Measurements from ENCODE around the gene DOC2A.
A peak's percentile ranks its signal among the peaks of the same experiment; 100 is the strongest.

Gene DOC2A

DNA sequence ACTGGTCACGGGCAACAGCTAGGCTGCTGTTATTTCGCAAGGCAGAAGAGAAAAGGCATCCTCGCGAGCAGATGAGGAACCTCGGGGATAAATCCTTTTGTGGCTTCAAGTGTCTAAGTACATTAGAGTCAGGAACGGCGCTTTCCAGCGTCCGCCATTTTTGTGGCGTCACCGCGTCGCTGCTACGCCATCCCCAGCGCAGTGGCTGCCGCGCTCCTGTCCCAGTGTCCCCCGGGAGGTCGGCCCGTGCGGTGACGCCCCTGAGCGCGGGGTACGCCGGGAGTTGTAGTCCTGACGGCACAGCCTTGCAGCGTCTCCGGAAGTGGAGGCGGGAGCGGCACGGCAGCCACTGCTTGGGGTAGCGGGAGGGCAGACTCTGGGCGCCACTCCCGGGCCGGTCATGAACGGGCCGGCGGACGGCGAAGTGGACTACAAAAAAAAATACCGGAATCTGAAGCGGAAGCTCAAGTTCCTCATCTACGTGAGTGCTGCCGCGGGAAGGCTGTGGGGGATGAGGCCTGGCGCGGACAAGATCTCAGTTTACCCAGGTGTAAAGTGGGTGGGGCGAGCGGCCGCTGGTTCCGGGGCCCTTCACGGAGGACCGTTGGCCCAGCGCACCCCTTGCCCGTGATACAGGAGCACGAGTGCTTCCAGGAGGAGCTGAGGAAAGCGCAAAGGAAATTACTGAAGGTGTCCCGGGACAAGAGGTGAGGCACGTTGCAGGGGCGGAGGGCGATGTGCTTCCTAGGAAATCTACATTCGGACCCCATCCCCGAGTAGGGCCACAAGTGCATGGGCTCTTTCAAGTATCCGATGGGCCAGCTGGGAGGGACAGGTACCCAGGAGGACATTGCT lies 14.7 kb downstream of the DOC2A start, which contains the start of gene INO80E (continued):
- TF ChIP-seq BCL11B (tag by site-specific recombination; IDR thresholded peaks at IDR 0.05; ENCODE audit: low read depth) (0 out of 2 replicates have a peak, but pooled peaks have one; percentile 14), ZNF600 (tag by site-specific recombination; IDR thresholded peaks at IDR 0.05) (0 out of 2 replicates have a peak, but pooled peaks have one; percentile 46), TRIM28 (IDR thresholded peaks at IDR 0.05; ENCODE audit: borderline replicate concordance, low read length) (no peak), ZNF549 (tag by site-specific recombination; IDR thresholded peaks at IDR 0.05) (no peak)

- Histone ChIP-seq H3K9me3 (ENCODE audit: control insufficient read depth, insufficient read depth, low read depth, low read length) (no peaks in the 10 kb centered on the region), H3K36me3 (ENCODE audit: control insufficient read depth in 2 of 2, insufficient read depth in 1 of 2, low read length in 2 of 2) (peaks cover 8 to 78% of the 10 kb centered on the region in 2 experiments), H3K4me1 (ENCODE audit: control insufficient read depth, insufficient read depth, low read length) (no peaks in the 10 kb centered on the region; the same call in 1 of the 2 replicates), H3K4me3 (ENCODE audit: low read depth, low read length) (peak within 1 kb of the TSS; percentile 93), H3K27ac (ENCODE audit: extremely low read depth, low read depth, low read length) (peak within 1 kb of the TSS; percentile 91)
- ChIA-PET CTCF (interaction anchor here (0.6 to 2.1 kb wide), 7 partner anchors 11 to 958 kb away, joined by 3 to 12 read pairs (median 6); no protein-coding TSS in a partner anchor), POLR2A (interaction anchor here (0.6 to 4.0 kb wide), 26 partner anchors 9 to 189 kb away, joined by 3 to 42 read pairs (median 4); partner anchors contain the start of genes ALDOA, ASPHD1, DOC2A and KCTD13)
- TF ChIP-seq ZNF404 (tag by site-specific recombination; IDR thresholded peaks at IDR 0.05): peak; percentile 1; the same call in 1 of the 2 replicates
- TF ChIP-seq ZNF140 (tag by site-specific recombination; IDR thresholded peaks at IDR 0.05): no peak
- TF ChIP-seq ZNF600 (tag by site-specific recombination; IDR thresholded peaks at IDR 0.05): peak; percentile 85
- TF ChIP-seq ZNF138 (tag by site-specific recombination; IDR thresholded peaks at IDR 0.05; ENCODE audit: borderline replicate concordance): no peak
- no peak for TF ChIP-seq ZFP3 (tag by site-specific recombination; IDR thresholded peaks at IDR 0.05; ENCODE audit: low read depth)
- TF ChIP-seq KLF16 (tag by site-specific recombination; IDR thresholded peaks at IDR 0.05): peak; percentile 82
- peak; percentile 82 for TF ChIP-seq PBX3 (CRISPR knock-in tag; IDR thresholded peaks at IDR 0.05)
- TF ChIP-seq ZNF350 (tag by site-specific recombination; IDR thresholded peaks at IDR 0.05): no peak
- no peak for TF ChIP-seq ZNF274 (IDR thresholded peaks at IDR 0.05; ENCODE audit: low read length)
- no peak for TF ChIP-seq ZNF274 (tag by site-specific recombination; IDR thresholded peaks at IDR 0.05; ENCODE audit: borderline replicate concordance)
- TF ChIP-seq ZNF571 (tag by site-specific recombination; IDR thresholded peaks at IDR 0.05): no peak
- TF ChIP-seq ZNF837 (tag by site-specific recombination; IDR thresholded peaks at IDR 0.05): peak; percentile 98
- TF ChIP-seq, protein P1, sequence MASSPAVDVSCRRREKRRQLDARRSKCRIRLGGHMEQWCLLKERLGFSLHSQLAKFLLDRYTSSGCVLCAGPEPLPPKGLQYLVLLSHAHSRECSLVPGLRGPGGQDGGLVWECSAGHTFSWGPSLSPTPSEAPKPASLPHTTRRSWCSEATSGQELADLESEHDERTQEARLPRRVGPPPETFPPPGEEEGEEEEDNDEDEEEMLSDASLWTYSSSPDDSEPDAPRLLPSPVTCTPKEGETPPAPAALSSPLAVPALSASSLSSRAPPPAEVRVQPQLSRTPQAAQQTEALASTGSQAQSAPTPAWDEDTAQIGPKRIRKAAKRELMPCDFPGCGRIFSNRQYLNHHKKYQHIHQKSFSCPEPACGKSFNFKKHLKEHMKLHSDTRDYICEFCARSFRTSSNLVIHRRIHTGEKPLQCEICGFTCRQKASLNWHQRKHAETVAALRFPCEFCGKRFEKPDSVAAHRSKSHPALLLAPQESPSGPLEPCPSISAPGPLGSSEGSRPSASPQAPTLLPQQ (tag by site-specific recombination; IDR thresholded peaks at IDR 0.05): peak; percentile 89
- TF ChIP-seq ZNF24 (tag by site-specific recombination; IDR thresholded peaks at IDR 0.05): peak; percentile 86
- no peak for TF ChIP-seq ZBTB10 (tag by site-specific recombination; IDR thresholded peaks at IDR 0.05)
- TF ChIP-seq ZNF416 (tag by site-specific recombination; IDR thresholded peaks at IDR 0.05): 0 out of 2 replicates have a peak, but pooled peaks have one; percentile 42
- TF ChIP-seq GLIS1 (tag by site-specific recombination; IDR thresholded peaks at IDR 0.05): peak; percentile 92
- TF ChIP-seq ZNF354C (tag by site-specific recombination; IDR thresholded peaks at IDR 0.05; ENCODE audit: borderline replicate concordance, low read depth): no peak
- no peak for TF ChIP-seq ZNF202 (tag by site-specific recombination; IDR thresholded peaks at IDR 0.05; ENCODE audit: borderline replicate concordance)
- TF ChIP-seq KLF8 (tag by site-specific recombination; IDR thresholded peaks at IDR 0.05): peak; percentile 86
- peak; percentile 75 for TF ChIP-seq ZBTB48 (tag by site-specific recombination; IDR thresholded peaks at IDR 0.05)
- TF ChIP-seq KLF10 (tag by site-specific recombination; IDR thresholded peaks at IDR 0.05): no peak; the same call in 1 of the 2 replicates
- TF ChIP-seq SP3 (tag by site-specific recombination; IDR thresholded peaks at IDR 0.05): peak; percentile 79
- no peak for TF ChIP-seq ZNF580 (tag by site-specific recombination; IDR thresholded peaks at IDR 0.05)
- no peak for TF ChIP-seq ZNF426 (tag by site-specific recombination; IDR thresholded peaks at IDR 0.05)
- TF ChIP-seq ZNF37A (tag by site-specific recombination; IDR thresholded peaks at IDR 0.05): no peak
- peak; percentile 100 for TF ChIP-seq ZNF394 (tag by site-specific recombination; IDR thresholded peaks at IDR 0.05; ENCODE audit: borderline replicate concordance)
Observed at GRCh38 chr16:29995324-29995910, 15.4 kb downstream of the DOC2A start, which contains the start of gene HIRIP3. Gene HIRIP3 (minus strand): TSS chr16:29995617. CDS start chr16:29995605, 12 bp downstream.
